Lower leg skin (tissue), 4 donors: ENCODE data around the gene HM13. TPM values are rescaled to one million over a fixed set of nuclear protein-coding genes. Genes with fewer than 3 reads are reported as not detected.
"Not testable (repeated sequence)": the region's sequence is repeated elsewhere in the genome, so short reads cannot be mapped to it uniquely, and the experiment has no call there.

Experiments used
- DNase-seq, 2 donors: peaks; one replicate each; pipeline ENCODE4 v3.0.0-alpha.2; 2019; ENCODE audit warnings: low spot score in 2 of 2
- H3K4me3 ChIP-seq: fragments of 200-600 bp; sonication (generic); 2 replicates; pipeline ENCODE4 v1.5.1; 2017; ENCODE audit warnings: mild to moderate bottlenecking, low read depth; ENCODE audit not compliant: poor library complexity, severe bottlenecking
- POLR2A ChIP-seq, 2 donors: fragments of 450-650 bp; IDR thresholded peaks; one replicate each; pipeline ENCODE4 v1.6.1; 2016 to 2017; ENCODE audit warnings: antibody characterized with exemption in 2 of 2, mild to moderate bottlenecking in 1 of 2, moderate library complexity in 1 of 2
- WGBS, 2 donors: methylation state at CpG; one replicate each; pipeline ENCODE4 v1.1.5; 2018; 5-methylcytosine and 5-hydroxymethylcytosine counted together
- intact Hi-C: fragments of 100-400 bp; cut with DNase I; formaldehyde crosslinking; loops from one replicate; pipeline ENCODE4 v1.15.0; 2023; ENCODE audit warnings: low total_unique reads
- total RNA-seq, 4 donors: library from RNA; depleted of rRNA; stranded (reverse); fragments of >200 nt; gene quantifications; one replicate each; pipeline ENCODE4 v1.1.0, GENCODE V29; 2016
- TF ChIP-seq, protein P1 (sequence below), 3 donors: fragments of 450-650 bp; IDR thresholded peaks; one replicate each; pipeline ENCODE4 v1.5.1; 2016; ENCODE audit warnings: antibody characterized with exemption in 3 of 3, mild to moderate bottlenecking in 3 of 3, moderate library complexity in 2 of 3

The HM13 gene
- total RNA-seq, 4 donors from 2014 or later = 35.0 to 51.9 (median 44.2) TPM

- 95 to 96% methylated on average over 5 of the region's 5 CpGs for WGBS, 2 donors
- no peak for DNase-seq
- intact Hi-C loops = no loop called here
- no peak overlapping the region for H3K4me3 ChIP-seq
- TF ChIP-seq POLR2A (IDR thresholded peaks at IDR 0.05) = no peak
- TF ChIP-seq, protein P1, sequence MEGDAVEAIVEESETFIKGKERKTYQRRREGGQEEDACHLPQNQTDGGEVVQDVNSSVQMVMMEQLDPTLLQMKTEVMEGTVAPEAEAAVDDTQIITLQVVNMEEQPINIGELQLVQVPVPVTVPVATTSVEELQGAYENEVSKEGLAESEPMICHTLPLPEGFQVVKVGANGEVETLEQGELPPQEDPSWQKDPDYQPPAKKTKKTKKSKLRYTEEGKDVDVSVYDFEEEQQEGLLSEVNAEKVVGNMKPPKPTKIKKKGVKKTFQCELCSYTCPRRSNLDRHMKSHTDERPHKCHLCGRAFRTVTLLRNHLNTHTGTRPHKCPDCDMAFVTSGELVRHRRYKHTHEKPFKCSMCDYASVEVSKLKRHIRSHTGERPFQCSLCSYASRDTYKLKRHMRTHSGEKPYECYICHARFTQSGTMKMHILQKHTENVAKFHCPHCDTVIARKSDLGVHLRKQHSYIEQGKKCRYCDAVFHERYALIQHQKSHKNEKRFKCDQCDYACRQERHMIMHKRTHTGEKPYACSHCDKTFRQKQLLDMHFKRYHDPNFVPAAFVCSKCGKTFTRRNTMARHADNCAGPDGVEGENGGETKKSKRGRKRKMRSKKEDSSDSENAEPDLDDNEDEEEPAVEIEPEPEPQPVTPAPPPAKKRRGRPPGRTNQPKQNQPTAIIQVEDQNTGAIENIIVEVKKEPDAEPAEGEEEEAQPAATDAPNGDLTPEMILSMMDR (IDR thresholded peaks at IDR 0.05) = no peak
These were observed 22.3 kb downstream of the HM13 start for GRCh38 chr20:31536575-31536974.

- intact Hi-C loops = no loop called here
- 85 to 88% methylated on average over 8 of the region's 8 CpGs for WGBS, 2 donors
- no peak for TF ChIP-seq POLR2A (IDR thresholded peaks at IDR 0.05)
- TF ChIP-seq, protein P1 (IDR thresholded peaks at IDR 0.05) = no peak
These were observed 23.1 kb downstream of the HM13 start for GRCh38 chr20:31537116-31537871.

DNA sequence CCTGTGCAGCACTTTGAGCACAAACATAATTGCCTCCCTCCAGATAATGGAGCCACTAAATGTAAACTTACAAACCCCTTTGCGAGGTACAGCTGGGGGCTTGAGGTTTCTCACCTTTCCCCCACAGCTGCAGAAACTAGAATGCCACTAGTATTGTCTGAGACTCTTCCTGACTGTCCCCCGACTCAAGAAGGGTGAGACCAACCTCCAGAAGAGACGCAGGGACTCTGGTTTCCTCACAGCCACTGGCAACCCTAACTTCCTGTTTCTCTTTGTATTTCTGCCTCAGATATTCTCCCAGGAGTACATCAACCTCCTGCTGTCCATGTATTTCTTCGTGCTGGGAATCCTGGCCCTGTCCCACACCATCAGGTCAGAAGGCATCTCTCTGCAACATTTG lies 23.6 kb downstream of the HM13 start:
- no peak for TF ChIP-seq POLR2A (IDR thresholded peaks at IDR 0.05)
- TF ChIP-seq, protein P1 (IDR thresholded peaks at IDR 0.05) = no peak
- 78 to 86% methylated on average over 4 of the region's 4 CpGs for WGBS, 2 donors

More at GRCh38 chr20:31537116-31537871, 23.1 kb downstream of the HM13 start:
- H3K4me3 ChIP-seq = no peak overlapping the region
- no peak for DNase-seq

DNA sequence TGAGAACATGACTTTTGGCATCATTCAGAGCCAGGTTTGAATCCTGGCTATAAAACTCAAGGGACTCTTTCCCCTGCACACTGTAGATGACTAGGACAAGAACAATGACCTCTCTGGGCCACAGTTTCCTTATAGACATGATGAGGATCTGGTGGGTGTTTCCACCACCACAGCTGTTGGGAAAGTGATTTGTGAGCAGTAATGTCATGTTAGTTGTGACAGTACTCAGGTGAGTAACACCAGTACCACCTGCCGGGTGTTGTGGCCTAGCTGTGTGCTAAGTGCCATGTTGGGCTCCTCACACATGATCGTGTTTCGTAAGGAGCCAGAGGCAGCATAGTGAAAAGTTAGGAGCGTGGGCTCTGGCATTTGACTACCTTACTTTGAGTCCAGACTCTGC lies 24.1 kb downstream of the HM13 start:
- WGBS, 2 donors = 88 to 93% methylated on average over 4 of the region's 4 CpGs
- TF ChIP-seq, protein P1 (IDR thresholded peaks at IDR 0.05) = no peak
- TF ChIP-seq POLR2A (IDR thresholded peaks at IDR 0.05) = no peak
- H3K4me3 ChIP-seq = no peak overlapping the region
- DNase-seq = no peak
- intact Hi-C loops = no loop called here

More for the DNA sequence above, 23.6 kb downstream of the HM13 start:
- H3K4me3 ChIP-seq = no peak overlapping the region
- intact Hi-C loops = no loop called here
- DNase-seq = no peak

GRCh38 chr20:31539636-31540035 lies 25.4 kb downstream of the HM13 start:
- intact Hi-C loops, DNase-seq, H3K4me3 ChIP-seq: not testable (repeated sequence)
- 94 to 100% methylated on average over 3 of the region's 3 CpGs for WGBS, 2 donors

GRCh38 chr20:31540406-31540805 lies 26.2 kb downstream of the HM13 start:
- 89 to 95% methylated on average over 3 of the region's 3 CpGs for WGBS, 2 donors
- H3K4me3 ChIP-seq = no peak overlapping the region
- no peak for DNase-seq
- no peak for TF ChIP-seq POLR2A (IDR thresholded peaks at IDR 0.05)
- TF ChIP-seq, protein P1 (IDR thresholded peaks at IDR 0.05) = no peak
- intact Hi-C loops = no loop called here
